IPS-NIHi11 (cell line): ENCODE measurements around the gene ZCCHC9.

ENCODE experiments used
- DNase-seq: peaks from one replicate; pipeline ENCODE4 v3.0.0; 2012; ENCODE audit warnings: mixed read lengths, low spot score

ZCCHC9 gene

DNA sequence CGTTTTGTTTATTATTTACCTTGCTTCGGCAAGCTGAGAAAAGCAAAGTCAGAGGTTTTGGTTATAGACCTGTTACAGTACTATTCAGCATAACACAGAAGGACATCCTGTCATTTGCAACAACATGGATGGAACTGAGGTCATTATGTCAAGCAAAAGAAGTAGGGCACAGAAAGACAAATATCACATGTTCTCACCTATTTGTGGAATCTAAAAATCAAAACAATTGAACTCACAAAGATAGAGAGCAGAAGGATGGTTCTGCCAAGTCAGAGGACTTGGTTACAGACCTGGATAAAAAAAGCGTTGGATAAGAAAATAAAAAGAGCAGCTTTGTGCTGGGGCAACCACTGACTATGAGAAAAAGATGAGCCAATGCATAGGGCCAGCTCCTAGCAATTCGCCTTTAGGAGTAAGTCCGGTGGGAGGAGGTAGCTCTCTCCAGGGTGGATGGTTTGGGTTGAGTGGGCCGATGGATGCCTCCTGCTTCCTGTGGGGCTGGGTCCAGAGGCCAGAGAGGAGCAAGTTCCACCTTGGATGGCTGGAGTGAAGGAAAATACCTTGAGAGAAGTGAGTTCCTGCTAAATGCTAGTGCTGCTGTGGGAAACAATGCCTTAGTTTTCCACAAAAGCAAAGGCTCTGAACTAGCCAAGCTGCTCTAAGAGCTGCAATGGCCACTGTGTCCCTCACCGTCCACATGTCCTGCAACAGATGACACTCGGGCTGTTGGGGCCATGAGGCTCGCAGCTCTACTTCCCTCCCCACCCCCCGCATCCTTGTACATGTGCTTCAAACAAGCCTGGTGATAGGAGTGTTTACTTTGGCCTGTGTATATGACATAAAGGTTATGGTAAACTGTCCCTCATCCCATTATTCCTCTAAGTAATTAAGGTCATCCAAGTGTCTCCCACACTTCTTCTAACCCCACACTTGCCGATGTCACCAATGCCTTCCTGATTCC, 54.2 kb downstream of the ZCCHC9 start:
- DNase-seq = no peak

GRCh38 chr5:81359108-81359507, 57.7 kb downstream of the ZCCHC9 start:
- peak; percentile 26 for DNase-seq

DNA sequence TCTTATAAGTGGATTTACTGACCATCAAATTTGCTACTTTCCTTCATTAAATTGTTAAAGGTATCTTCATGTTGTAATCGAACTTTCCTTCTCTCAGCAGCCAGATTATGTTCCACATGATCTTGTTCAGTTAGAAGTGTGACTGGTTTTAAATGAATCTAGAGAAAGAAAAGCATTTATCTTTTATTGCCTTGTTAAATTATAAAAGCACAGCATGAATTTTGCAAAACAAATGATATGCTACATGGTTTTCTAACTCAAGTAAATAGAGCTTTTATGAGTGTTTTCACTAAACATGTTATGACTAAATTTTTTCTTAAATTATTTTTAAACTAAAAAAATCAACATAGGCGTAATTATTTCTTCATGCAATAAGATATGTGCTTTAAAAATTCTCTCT, 58.5 kb downstream of the ZCCHC9 start:
- DNase-seq = no peak

- no peak for DNase-seq
Observed at GRCh38 chr5:81360640-81361039, 59.3 kb downstream of the ZCCHC9 start.

DNA sequence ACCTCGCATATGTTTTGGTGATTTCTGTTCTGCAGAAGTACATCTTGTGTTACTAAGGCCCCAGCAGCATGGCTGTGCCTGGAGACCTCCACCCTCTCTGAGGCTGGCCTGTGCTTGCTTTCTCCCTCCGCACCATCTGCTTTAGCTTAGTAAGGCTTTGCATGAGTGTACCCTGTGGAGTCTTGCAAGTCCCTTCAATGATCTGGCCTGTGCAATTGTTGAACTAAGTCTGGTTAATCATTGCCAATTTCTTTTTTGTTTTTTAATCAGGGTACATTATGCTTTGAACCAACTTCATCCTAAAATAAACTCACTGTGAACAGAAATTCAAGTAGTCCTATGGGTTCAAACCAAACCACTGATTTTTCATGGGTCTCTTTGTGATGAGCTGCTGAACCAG, 60.2 kb downstream of the ZCCHC9 start:
- no peak for DNase-seq
